Kidney (tissue), 14 donors: ENCODE results near the gene AKAP13. TPM values are rescaled to one million over a fixed set of nuclear protein-coding genes. Genes with fewer than 3 reads are reported as not detected.

Experiments
- DNase-seq, 5 donors: peaks; one replicate each; pipeline ENCODE4 v3.0.0-alpha.2; 2013 to 2020
- FAIRE-seq: peaks from 2 replicates; lab custom pipeline; 2012; peaks lifted over from hg19 to GRCh38; lab: Jason Lieb, UNC
- H3K27ac ChIP-seq, 2 donors: one replicate each; pipeline ENCODE4 v1.7.0; 2013; ENCODE audit warnings: low read depth in 2 of 2, low read length in 2 of 2, inconsistent platforms in 1 of 2
- H3K27me3 ChIP-seq: one replicate; pipeline ENCODE4 v1.7.1; 2013; ENCODE audit warnings: low read length, inconsistent platforms; ENCODE audit not compliant: control insufficient read depth, insufficient read depth
- H3K36me3 ChIP-seq, 3 donors: one replicate each; pipeline versions ENCODE4 v1.7.0 to v1.7.1; 2013; ENCODE audit warnings: low read length in 3 of 3, control low read depth in 1 of 3, inconsistent platforms in 1 of 3; ENCODE audit not compliant: insufficient read depth in 3 of 3, control insufficient read depth in 2 of 3
- H3K4me1 ChIP-seq, 3 donors: one replicate each; pipeline versions ENCODE4 v1.7.0 to v1.7.1; 2013; ENCODE audit warnings: low read length in 3 of 3, inconsistent platforms in 1 of 3, low read depth in 1 of 3; ENCODE audit not compliant: control insufficient read depth in 2 of 3, insufficient read depth in 2 of 3
- H3K4me3 ChIP-seq, 3 donors: one replicate each; pipeline versions ENCODE4 v1.7.0 to v1.8.1; 2013; ENCODE audit warnings: low read length in 3 of 3, control low read depth in 1 of 3, inconsistent platforms in 1 of 3
- H3K9ac ChIP-seq, 3 donors: one replicate each; pipeline versions ENCODE4 v1.7.0 to v1.7.1; 2013; ENCODE audit warnings: low read length in 3 of 3, control low read depth in 1 of 3, inconsistent platforms in 1 of 3
- H3K9me3 ChIP-seq, 3 donors: one replicate each; pipeline versions ENCODE4 v1.7.0 to v1.7.1; 2013; ENCODE audit warnings: low read length in 3 of 3, control low read depth in 1 of 3, inconsistent platforms in 1 of 3; ENCODE audit not compliant: control insufficient read depth in 2 of 3, insufficient read depth in 1 of 3
- intact Hi-C: fragments of 100-400 bp; cut with DNase I; formaldehyde crosslinking; loops from one replicate; pipeline ENCODE4 v1.11.1; 2022
- polyA plus RNA-seq: library from polyadenylated mRNA; stranded (reverse); fragments of 350-450 nt; fragmentation: Illumina TruSeq; extraction: RNeasy Lipid Tissue Mini Kit (QIAGEN cat#74804); gene quantifications from one replicate; pipeline ENCODE4 v1.2.3, GENCODE V29; 2014; ENCODE audit warnings: low read depth, low replicate concordance; ENCODE audit not compliant: insufficient read depth
- total RNA-seq: library from RNA; stranded (reverse); fragmentation: NEBNext Ultra II Directional; extraction: Animal tissue kit (Norgen Biotek cat#: 25700); gene quantifications from one replicate; pipeline ENCODE4 v1.2.1, GENCODE V29; 2021
- TF ChIP-seq, protein P1 (sequence below): IDR thresholded peaks from 3 replicates; pipeline ENCODE4 v1.5.1; 2012; ENCODE audit warnings: mild to moderate bottlenecking, moderate library complexity, borderline replicate concordance; ENCODE audit not compliant: insufficient read depth; ENCODE audit errors: extremely low read depth
- donor health status: control.
- donor health status: control.
- donor health status: control.
- donor health status: control.
- donor health status: control.
- donor health status: DM: yes; HTN: yes; CAD: no.
- donor health status: Normal renal cell carcinoma (clear cell type).

AKAP13 gene
- total and polyA plus RNA-seq, 2 donors from 2014 or later, result 18.8 to 174 TPM

DNA sequence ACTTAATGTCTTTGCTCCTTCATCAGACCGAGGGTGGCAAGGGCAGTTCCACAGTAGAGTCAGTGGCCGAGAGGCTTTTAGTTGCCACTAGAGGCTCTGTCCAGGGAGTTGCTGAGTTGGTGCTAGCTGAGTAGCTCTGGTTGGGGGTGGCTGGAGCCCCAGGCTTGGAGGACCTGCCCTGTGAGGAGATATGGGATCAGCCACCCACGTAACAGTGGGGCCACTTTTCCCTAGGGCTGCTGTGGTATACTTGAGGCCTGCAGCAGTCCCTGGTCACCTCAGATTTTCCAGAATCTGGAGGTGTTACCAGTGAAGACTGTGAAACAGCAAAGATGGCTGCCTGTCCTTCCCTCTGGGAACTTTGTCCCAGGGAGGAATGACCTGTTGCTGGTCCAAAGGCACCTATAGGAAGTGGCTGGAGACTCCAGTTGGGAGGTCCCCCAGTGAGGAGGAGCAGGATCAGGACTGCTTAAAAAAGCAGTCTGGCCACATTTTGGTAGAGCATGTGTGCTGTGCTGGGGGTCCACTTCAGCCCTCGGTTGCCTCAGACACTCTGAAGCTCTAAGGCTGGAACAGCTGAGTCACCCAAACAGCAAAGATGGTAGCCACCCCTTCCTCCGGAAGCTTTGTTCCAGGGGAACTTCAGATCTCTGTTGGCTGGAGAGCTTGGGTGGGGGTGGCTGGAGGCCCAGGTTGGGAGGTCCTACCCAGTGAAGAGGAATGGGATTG, 72.9 kb downstream of the AKAP13 start:
- intact Hi-C loops, result no loop called here
- Histone ChIP-seq H3K9me3 (peaks cover 0 to 15% (median 0%) of the 10 kb centered on the region in 3 donors), H3K4me1 (no peaks in the 10 kb centered on the region), H3K27me3 (no peaks in the 10 kb centered on the region), H3K36me3 (no peaks in the 10 kb centered on the region), H3K27ac (no peak overlapping the region), H3K4me3 (no peak overlapping the region), H3K9ac (no peak overlapping the region)
- no peak for FAIRE-seq
- DNase-seq, result peak in 1 of 5 donors; percentile 35
- TF ChIP-seq, protein P1, sequence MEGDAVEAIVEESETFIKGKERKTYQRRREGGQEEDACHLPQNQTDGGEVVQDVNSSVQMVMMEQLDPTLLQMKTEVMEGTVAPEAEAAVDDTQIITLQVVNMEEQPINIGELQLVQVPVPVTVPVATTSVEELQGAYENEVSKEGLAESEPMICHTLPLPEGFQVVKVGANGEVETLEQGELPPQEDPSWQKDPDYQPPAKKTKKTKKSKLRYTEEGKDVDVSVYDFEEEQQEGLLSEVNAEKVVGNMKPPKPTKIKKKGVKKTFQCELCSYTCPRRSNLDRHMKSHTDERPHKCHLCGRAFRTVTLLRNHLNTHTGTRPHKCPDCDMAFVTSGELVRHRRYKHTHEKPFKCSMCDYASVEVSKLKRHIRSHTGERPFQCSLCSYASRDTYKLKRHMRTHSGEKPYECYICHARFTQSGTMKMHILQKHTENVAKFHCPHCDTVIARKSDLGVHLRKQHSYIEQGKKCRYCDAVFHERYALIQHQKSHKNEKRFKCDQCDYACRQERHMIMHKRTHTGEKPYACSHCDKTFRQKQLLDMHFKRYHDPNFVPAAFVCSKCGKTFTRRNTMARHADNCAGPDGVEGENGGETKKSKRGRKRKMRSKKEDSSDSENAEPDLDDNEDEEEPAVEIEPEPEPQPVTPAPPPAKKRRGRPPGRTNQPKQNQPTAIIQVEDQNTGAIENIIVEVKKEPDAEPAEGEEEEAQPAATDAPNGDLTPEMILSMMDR, result no peak

DNA sequence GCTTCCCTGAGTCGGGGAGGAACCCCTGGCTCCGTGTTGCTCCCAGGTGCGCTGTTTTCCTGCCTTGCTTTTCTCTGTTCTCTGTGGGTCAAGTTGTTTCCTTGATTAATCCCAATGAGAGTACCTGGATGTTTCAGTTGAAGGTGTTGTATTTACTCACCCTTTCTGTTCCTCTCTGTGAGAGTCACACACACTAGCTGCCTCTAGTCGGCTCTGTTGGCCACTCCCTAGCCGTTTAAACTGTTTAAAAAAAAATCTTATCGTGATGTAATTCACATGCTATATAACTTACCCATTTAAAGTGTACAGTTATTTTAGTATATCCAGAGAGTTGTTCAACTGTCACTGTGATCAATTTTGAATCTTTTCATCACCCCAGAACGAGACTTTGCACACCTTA, 74.0 kb downstream of the AKAP13 start:
- no peaks in the 10 kb centered on the region for H3K4me1 ChIP-seq
- intact Hi-C loops, result no loop called here
- FAIRE-seq (no peak), DNase-seq (no peak)
- H3K36me3 ChIP-seq, result no peaks in the 10 kb centered on the region
- TF ChIP-seq, protein P1, result no peak
- no peak overlapping the region for H3K9ac ChIP-seq
- no peak overlapping the region for H3K4me3 ChIP-seq
- H3K27ac ChIP-seq, result no peak overlapping the region
- H3K27me3 ChIP-seq, result no peaks in the 10 kb centered on the region
- peaks cover 0 to 15% (median 0%) of the 10 kb centered on the region in 3 donors for H3K9me3 ChIP-seq

DNA sequence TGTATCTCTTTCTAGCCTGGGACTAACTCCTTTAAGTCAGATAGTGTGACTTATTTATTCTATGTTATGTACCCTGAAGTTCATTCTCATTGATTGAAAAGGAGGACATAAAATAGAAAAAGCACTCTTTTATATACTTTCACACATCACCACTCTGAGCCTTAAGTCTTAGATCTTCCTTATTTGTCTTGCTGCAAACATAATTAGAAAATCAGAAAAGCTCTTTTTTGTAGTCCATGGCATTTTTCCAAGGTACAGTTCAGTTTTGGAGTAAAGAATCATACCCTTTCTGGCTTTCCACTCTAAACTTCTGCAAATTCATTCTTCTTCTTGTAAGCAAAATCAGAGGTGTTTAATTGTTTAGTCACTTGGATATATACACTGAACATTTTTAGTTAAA, 75.5 kb downstream of the AKAP13 start:
- Histone ChIP-seq H3K27me3 (no peaks in the 10 kb centered on the region), H3K36me3 (no peaks in the 10 kb centered on the region), H3K4me1 (no peaks in the 10 kb centered on the region), H3K9ac (no peak overlapping the region), H3K4me3 (no peak overlapping the region), H3K27ac (no peak overlapping the region), H3K9me3 (peaks cover 0 to 6% (median 0%) of the 10 kb centered on the region in 3 donors)
- no peak for FAIRE-seq
- DNase-seq, result no peak
- intact Hi-C loops, result no loop called here
- TF ChIP-seq, protein P1, result no peak
